Cortex of kidney (tissue), 1 donor: ENCODE measurements around the gene SNCG.
A peak's percentile ranks its signal among the peaks of the same experiment; 100 is the strongest.

ENCODE experiments used
- DNase-seq: peaks from one replicate; lab custom pipeline; 2025; lab: John Stamatoyannopoulos, UW

Gene SNCG

GRCh38 chr10:86960863-86961434 lies 2.5 kb downstream of the SNCG start:
- DNase-seq, result no peak

GRCh38 chr10:86961481-86962091 lies 3.2 kb downstream of the SNCG start:
- DNase-seq, result no peak

GRCh38 chr10:86962136-86962980 lies 4.0 kb downstream of the SNCG start:
- DNase-seq, result no peak

- DNase-seq, result no peak
These were observed 4.5 kb downstream of the SNCG start for GRCh38 chr10:86962981-86963310.

- DNase-seq, result no peak
These were observed 5.0 kb downstream of the SNCG start for GRCh38 chr10:86963341-86963919.

GRCh38 chr10:86964061-86964846 lies 5.9 kb downstream of the SNCG start:
- no peak for DNase-seq

- no peak for DNase-seq
These were observed 6.4 kb downstream of the SNCG start for GRCh38 chr10:86964847-86965190.

GRCh38 chr10:86965986-86966654 lies 7.7 kb downstream of the SNCG start:
- no peak for DNase-seq

GRCh38 chr10:86967481-86967941 lies 9.1 kb downstream of the SNCG start:
- no peak for DNase-seq

GRCh38 chr10:86968271-86968993 lies 10.0 kb downstream of the SNCG start, which contains the start of gene ADIRF:
Gene ADIRF (plus strand): TSS chr10:86968482. CDS start chr10:86968545, 63 bp downstream.
- no peak for DNase-seq

GRCh38 chr10:86968994-86969355 lies 10.6 kb downstream of the SNCG start:
- DNase-seq, result no peak

- DNase-seq, result no peak
These were observed 11.1 kb downstream of the SNCG start for GRCh38 chr10:86969421-86970041.

GRCh38 chr10:86970162-86970981 lies 12.0 kb downstream of the SNCG start:
- no peak for DNase-seq

- DNase-seq, result no peak
These were observed 12.5 kb downstream of the SNCG start for GRCh38 chr10:86970982-86971231.

GRCh38 chr10:86971232-86971991 lies 13.0 kb downstream of the SNCG start:
- peak; percentile 90 for DNase-seq

- DNase-seq, result no peak
These were observed 14.4 kb downstream of the SNCG start for GRCh38 chr10:86972613-86973380.

GRCh38 chr10:86974484-86974883 lies 16.1 kb downstream of the SNCG start:
- no peak for DNase-seq

- no peak for DNase-seq
These were observed 18.1 kb downstream of the SNCG start for GRCh38 chr10:86976362-86977056.
